K562 (cell line): ENCODE data around the gene MAPKAPK3. TPM values are rescaled to one million over a fixed set of nuclear protein-coding genes. Genes with fewer than 3 reads are reported as not detected.

Source experiments
- AFF4 ChIP-seq: sonication (generic); formaldehyde crosslinking; IDR thresholded peaks from 2 replicates; pipeline ENCODE4 v1.8.0; 2023; ENCODE audit warnings: mild to moderate bottlenecking, missing genetic modification reagents
- BCLAF1 ChIP-seq, 2 experiments: fragments of 450-650 bp in 1 of 2; IDR thresholded peaks; 2 replicates each; pipeline ENCODE4 v1.6.1; 2011 to 2017; ENCODE audit warnings: low read depth in 2 of 2, antibody characterized with exemption in 1 of 2, borderline replicate concordance in 1 of 2, low read length in 1 of 2, mild to moderate bottlenecking in 1 of 2, mixed read lengths in 1 of 2; ENCODE audit not compliant: control insufficient read depth in 1 of 2
- KLF1 ChIP-seq: fragments of 450-650 bp; IDR thresholded peaks from 2 replicates; pipeline ENCODE4 v1.6.1; 2016; ENCODE audit warnings: missing genetic modification characterization, missing compliant biosample characterization
- MXD1 ChIP-seq: fragments of 250-450 bp; sonication (Bioruptor Pico); IDR thresholded peaks from 2 replicates; pipeline ENCODE4 v1.8.0; 2021; ENCODE audit warnings: borderline replicate concordance, mild to moderate bottlenecking, moderate library complexity; ENCODE audit not compliant: poor library complexity, severe bottlenecking
- RREB1 ChIP-seq: fragments of 250-450 bp; sonication (Bioruptor Pico); IDR thresholded peaks from 2 replicates; pipeline ENCODE4 v1.4.0; 2020
- SRSF3 ChIP-seq: fragments of 200-400 bp; formaldehyde crosslinking; IDR thresholded peaks from 2 replicates; pipeline ENCODE4 v1.6.1; 2016; ENCODE audit warnings: mild to moderate bottlenecking, low read length, moderate library complexity; ENCODE audit not compliant: insufficient read depth
- ZHX1 ChIP-seq: fragments of 150-350 bp; conservative IDR thresholded peaks from 2 replicates; pipeline ENCODE4 v1.6.1; 2014; ENCODE audit warnings: low read length
- ZNF24 ChIP-seq: fragments of 450-650 bp; IDR thresholded peaks from 2 replicates; pipeline ENCODE4 v1.6.1; 2016
- ZNF589 ChIP-seq: fragments of 200-800 bp; sonication (Bioruptor generic); IDR thresholded peaks from 2 replicates; pipeline ENCODE4 v1.6.1; 2016; ENCODE audit warnings: low read depth, missing genetic modification characterization, missing compliant biosample characterization
- polyA plus RNA-seq, 8 experiments: library from polyadenylated mRNA; depleted of rRNA in 4 of 8; stranded (reverse) in 5 of 8; unstranded in 3 of 8; fragments of >200 nt; fragmentation: Nextera tagmentation in 2 of 8; fragmentation: Illumina TruSeq in 1 of 8; extraction: Ambion mirVana in 2 of 8; extraction: Trizol in 1 of 8; gene quantifications; 2 replicates each; pipeline versions ENCODE4 v1.2.1 to v1.2.3, GENCODE V29; 2011 to 2014; ENCODE audit warnings: inconsistent platforms in 1 of 8, missing spikeins in 1 of 8
- total RNA-seq, 7 experiments: library from RNA; depleted of rRNA in 6 of 7; stranded (reverse); fragments of >200 nt in 6 of 7; fragmentation: Illumina TruSeq in 2 of 7; extraction: Trizol in 2 of 7; gene quantifications; 2 replicates each; pipeline versions ENCODE4 v1.2.1 to v1.2.3, GENCODE V29; 2011 to 2021; ENCODE audit warnings: low replicate concordance in 1 of 7

Gene MAPKAPK3
- total and polyA plus RNA-seq, 9 of the 15 experiments (the other 6 are each of a cell fraction or from before 2014, with no cell fraction given): 8.0 to 56.4 (median 41.2) TPM

GRCh38 chr3:50600841-50601591 is 15.9 kb upstream of the MAPKAPK3 start (continued):
- TF ChIP-seq BCLAF1 (IDR thresholded peaks at IDR 0.05; ENCODE audit: borderline replicate concordance in 1 of 2, control insufficient read depth in 1 of 2, low read depth in 2 of 2, low read length in 1 of 2) (no peak), ZHX1 (no peak), ZNF24 (no peak; the same call in 1 of the 2 replicates), KLF1 (no peak), MXD1 (no peak), SRSF3 (no peak), ZNF589 (CRISPR knock-in tag) (peak; percentile 55; the same call in 1 of the 2 replicates), AFF4 (no peak), RREB1 (CRISPR knock-in tag) (no peak)
